Keratinocyte (primary cell): Measurements from ENCODE around the gene OLIG2. TPM values are rescaled to one million over a fixed set of nuclear protein-coding genes. Genes with fewer than 3 reads are reported as not detected.

Experiments
- DNase-seq: peaks from one replicate; pipeline ENCODE4 v3.0.0-alpha.2; 2011; ENCODE audit warnings: low read depth, missing footprints, low spot score
- FAIRE-seq: peaks from 2 replicates; lab custom pipeline; 2011; peaks lifted over from hg19 to GRCh38; lab: Jason Lieb, UNC
- H2AFZ ChIP-seq: 2 replicates; pipeline ENCODE4 v1.6.0; 2012; ENCODE audit warnings: low read length, control low read depth, inconsistent platforms; ENCODE audit not compliant: control insufficient read depth
- H3K27ac ChIP-seq: 2 replicates; pipeline ENCODE4 v1.5.1; 2011; ENCODE audit warnings: low read length; ENCODE audit not compliant: control insufficient read depth, insufficient read depth
- H3K27me3 ChIP-seq: 3 replicates; pipeline ENCODE4 v1.6.0; 2011; ENCODE audit warnings: low read length; ENCODE audit not compliant: control insufficient read depth, insufficient read depth; ENCODE audit errors: extremely low read depth
- H3K36me3 ChIP-seq, 2 experiments: 2 replicates in 1 of 2; 3 replicates in 1 of 2; pipeline ENCODE4 v1.5.1; 2011; ENCODE audit warnings: low read length in 2 of 2, mild to moderate bottlenecking in 1 of 2; ENCODE audit not compliant: control insufficient read depth in 2 of 2, insufficient read depth in 2 of 2; ENCODE audit errors: extremely low read depth in 1 of 2
- H3K4me1 ChIP-seq: 3 replicates; pipeline ENCODE4 v1.5.1; 2011; ENCODE audit warnings: low read length; ENCODE audit not compliant: control insufficient read depth, insufficient read depth; ENCODE audit errors: extremely low read depth
- H3K4me2 ChIP-seq: 3 replicates; pipeline ENCODE4 v1.6.0; 2011; ENCODE audit warnings: low read depth, low read length; ENCODE audit not compliant: control insufficient read depth, insufficient read depth; ENCODE audit errors: extremely low read depth
- H3K4me3 ChIP-seq, 3 experiments: fragments of 200-600 bp in 1 of 3; sonication (generic) in 1 of 3; 2 replicates in 2 of 3; 3 replicates in 1 of 3; pipeline ENCODE4 v1.5.1; 2011 to 2016; ENCODE audit warnings: low read length in 3 of 3, mild to moderate bottlenecking in 3 of 3, control low read depth in 2 of 3, inconsistent platforms in 1 of 3, low read depth in 1 of 3, mixed read lengths in 1 of 3, mixed run types in 1 of 3, moderate library complexity in 1 of 3; ENCODE audit not compliant: control insufficient read depth in 2 of 3, insufficient read depth in 2 of 3; ENCODE audit errors: extremely low read depth in 1 of 3
- H3K79me2 ChIP-seq: 2 replicates; pipeline ENCODE4 v1.6.0; 2012; ENCODE audit warnings: low read length; ENCODE audit not compliant: control insufficient read depth, insufficient read depth
- H3K9ac ChIP-seq: 3 replicates; pipeline ENCODE4 v1.6.0; 2011; ENCODE audit warnings: low read length; ENCODE audit not compliant: control insufficient read depth, insufficient read depth; ENCODE audit errors: extremely low read depth
- H3K9me1 ChIP-seq: 3 replicates; pipeline ENCODE4 v1.6.0; 2011; ENCODE audit warnings: low read length; ENCODE audit not compliant: control insufficient read depth, insufficient read depth; ENCODE audit errors: extremely low read depth
- H3K9me3 ChIP-seq: 2 replicates; pipeline ENCODE4 v1.5.1; 2012; ENCODE audit warnings: low read depth, low read length; ENCODE audit not compliant: control insufficient read depth
- H4K20me1 ChIP-seq: 3 replicates; pipeline ENCODE4 v1.6.0; 2011; ENCODE audit warnings: low read length; ENCODE audit not compliant: control insufficient read depth, insufficient read depth; ENCODE audit errors: extremely low read depth
- CTCF ChIP-seq, 3 experiments: IDR thresholded peaks in 1 of 3; conservative IDR thresholded peaks in 1 of 3; optimal IDR thresholded peaks in 1 of 3; 2 replicates in 2 of 3; 3 replicates in 1 of 3; pipeline versions ENCODE3 to v1.5.1; 2011; ENCODE audit warnings: low read length in 3 of 3, mild to moderate bottlenecking in 3 of 3, moderate library complexity in 2 of 3, control low read depth in 1 of 3, inconsistent platforms in 1 of 3; ENCODE audit not compliant: insufficient read depth in 2 of 3; ENCODE audit errors: extremely low read depth in 1 of 3
- EZH2 ChIP-seq: IDR thresholded peaks from one replicate; pipeline ENCODE4 v1.6.1; 2012; ENCODE audit warnings: inconsistent platforms, mild to moderate bottlenecking, low read length, moderate library complexity
- dilution Hi-C: fragments of 300-500 bp; cut with MboI; formaldehyde crosslinking; loops from one replicate; pipeline ENCODE4 v1.7.0; 2020; ENCODE audit warnings: low sequenced_read_pairs; ENCODE audit not compliant: extremely low pct_ligation_motif_present
- polyA plus RNA-seq, 5 experiments: library from polyadenylated mRNA; depleted of rRNA in 3 of 5; stranded (reverse) in 3 of 5; stranded (forward) in 1 of 5; unstranded in 1 of 5; fragments of >200 nt; gene quantifications; 1 replicate in 1 of 5; 2 replicates in 3 of 5; 3 replicates in 1 of 5; pipeline versions ENCODE4 v1.2.1 to v1.2.3, GENCODE V29; 2011 to 2012; ENCODE audit warnings: missing spikeins in 2 of 5, low read depth in 1 of 5, low replicate concordance in 1 of 5

The OLIG2 gene
- polyA plus RNA-seq, 1 donor (not counting 4 experiments of a cell fraction or from before 2014, with no cell fraction given): not detected

- no peaks in the 10 kb centered on the region for H3K79me2 ChIP-seq
- DNase-seq: no peak
- no peak overlapping the region for H3K4me2 ChIP-seq
- no peaks in the 10 kb centered on the region for H3K9me1 ChIP-seq
- FAIRE-seq: no peak
- no peaks in the 10 kb centered on the region for H4K20me1 ChIP-seq
- TF ChIP-seq EZH2 (no peak), CTCF (optimal IDR thresholded peaks at IDR 0.05 in 1 of 3, IDR thresholded peaks at IDR 0.05 in 1 of 3, conservative IDR thresholded peaks at IDR 0.05 in 1 of 3; ENCODE audit: extremely low read depth in 1 of 3, insufficient read depth in 2 of 3, low read length in 3 of 3) (no peak)
- no peak overlapping the region for H3K9ac ChIP-seq
- peaks cover 33% of the 10 kb centered on the region for H3K27me3 ChIP-seq
- no peak overlapping the region for H3K27ac ChIP-seq
- H2AFZ ChIP-seq: no peak overlapping the region
- H3K36me3 ChIP-seq: no peaks in the 10 kb centered on the region
- H3K4me3 ChIP-seq: no peak overlapping the region
- dilution Hi-C loops: no loop called here
- H3K4me1 ChIP-seq: peaks cover 2% of the 10 kb centered on the region
- no peaks in the 10 kb centered on the region for H3K9me3 ChIP-seq
Measured at GRCh38 chr21:33015096-33015495, 10.6 kb upstream of the OLIG2 start.

- no peak overlapping the region for H2AFZ ChIP-seq
- no peak overlapping the region for H3K27ac ChIP-seq
- H3K9me1 ChIP-seq: no peaks in the 10 kb centered on the region
- H3K4me3 ChIP-seq: no peak overlapping the region
- TF ChIP-seq CTCF (optimal IDR thresholded peaks at IDR 0.05 in 1 of 3, IDR thresholded peaks at IDR 0.05 in 1 of 3, conservative IDR thresholded peaks at IDR 0.05 in 1 of 3; ENCODE audit: extremely low read depth in 1 of 3, insufficient read depth in 2 of 3, low read length in 3 of 3) (no peak), EZH2 (no peak)
- H3K36me3 ChIP-seq: no peaks in the 10 kb centered on the region
- no peak overlapping the region for H3K4me2 ChIP-seq
- no peak overlapping the region for H3K9ac ChIP-seq
- FAIRE-seq: no peak
- peaks cover 2% of the 10 kb centered on the region for H3K4me1 ChIP-seq
- peaks cover 39% of the 10 kb centered on the region for H3K27me3 ChIP-seq
- H4K20me1 ChIP-seq: no peaks in the 10 kb centered on the region
- no peaks in the 10 kb centered on the region for H3K9me3 ChIP-seq
- dilution Hi-C loops: no loop called here
- H3K79me2 ChIP-seq: no peaks in the 10 kb centered on the region
- no peak for DNase-seq
Measured at GRCh38 chr21:33015756-33016155, 10.0 kb upstream of the OLIG2 start.
